Urothelium cell line (cell line): ENCODE results near the gene NHP2.
"Not testable (repeated sequence)": the region's sequence is repeated elsewhere in the genome, so short reads cannot be mapped to it uniquely, and the experiment has no call there.

Experiments
- DNase-seq: peaks from one replicate; pipeline ENCODE4 v3.0.0; 2011; ENCODE audit warnings: low spot score, mixed read lengths
- FAIRE-seq: peaks from 2 replicates; lab custom pipeline; 2011; peaks lifted over from hg19 to GRCh38; lab: Jason Lieb, UNC

Gene NHP2

DNA sequence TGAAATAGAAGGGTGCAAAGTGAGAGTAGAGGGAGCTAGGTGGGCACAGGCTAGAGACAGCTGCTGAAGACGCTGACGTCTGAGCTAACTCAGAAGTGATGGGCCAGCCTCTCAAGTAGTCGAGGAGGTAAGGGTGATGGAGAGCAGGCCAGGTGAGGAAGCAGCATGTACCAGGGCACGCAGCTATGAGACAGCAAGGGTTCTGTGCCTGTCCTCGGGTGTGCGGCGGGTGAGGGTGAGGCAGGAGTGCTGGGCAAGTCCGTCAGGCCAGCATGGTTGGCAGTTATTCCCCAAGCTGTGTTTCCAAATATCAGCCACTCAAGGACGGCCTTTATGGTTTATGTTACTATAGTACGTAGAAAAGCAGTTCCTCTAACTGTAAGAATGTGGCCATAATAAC, 16.7 kb downstream of the NHP2 start:
- FAIRE-seq (no peak), DNase-seq (no peak)

DNA sequence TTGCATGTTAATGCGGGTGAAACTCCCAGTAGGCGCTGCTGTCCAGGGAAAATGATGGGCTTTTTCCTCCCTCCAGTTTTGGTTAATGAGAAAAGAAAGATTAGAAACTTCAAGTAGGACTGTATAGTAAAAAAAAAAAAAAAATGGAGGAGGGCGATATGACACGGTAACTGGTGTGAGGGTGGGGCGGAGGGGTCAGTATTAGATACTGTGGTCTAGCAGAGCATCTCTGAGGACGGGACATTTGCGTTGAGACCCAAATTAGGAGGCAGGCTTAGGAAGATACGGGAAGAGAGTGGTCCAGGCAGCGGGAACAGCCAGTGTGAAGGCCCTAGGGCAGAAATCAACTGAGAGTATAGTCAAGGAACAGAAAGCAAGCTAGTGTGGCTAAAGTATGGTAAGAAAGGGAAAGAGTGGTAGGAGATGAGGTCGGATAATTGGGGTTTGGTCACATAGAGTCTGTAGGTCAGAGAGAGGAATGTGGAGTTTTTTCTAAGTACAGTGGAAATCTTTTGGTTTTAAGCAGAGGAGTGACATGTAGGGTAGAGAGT, 22.2 kb downstream of the NHP2 start:
- FAIRE-seq (no peak), DNase-seq (no peak)

GRCh38 chr5:178130576-178131445, 22.9 kb downstream of the NHP2 start, which contains the start of gene RMND5B:
TSS of gene RMND5B (plus strand) at chr5:178131014. CDS start at chr5:178138120, 7,106 bp downstream.
- peak; percentile 92 for DNase-seq
- no peak for FAIRE-seq

- not testable (repeated sequence) for DNase-seq, FAIRE-seq
These were observed 23.5 kb downstream of the NHP2 start for GRCh38 chr5:178130234-178130575.

DNA sequence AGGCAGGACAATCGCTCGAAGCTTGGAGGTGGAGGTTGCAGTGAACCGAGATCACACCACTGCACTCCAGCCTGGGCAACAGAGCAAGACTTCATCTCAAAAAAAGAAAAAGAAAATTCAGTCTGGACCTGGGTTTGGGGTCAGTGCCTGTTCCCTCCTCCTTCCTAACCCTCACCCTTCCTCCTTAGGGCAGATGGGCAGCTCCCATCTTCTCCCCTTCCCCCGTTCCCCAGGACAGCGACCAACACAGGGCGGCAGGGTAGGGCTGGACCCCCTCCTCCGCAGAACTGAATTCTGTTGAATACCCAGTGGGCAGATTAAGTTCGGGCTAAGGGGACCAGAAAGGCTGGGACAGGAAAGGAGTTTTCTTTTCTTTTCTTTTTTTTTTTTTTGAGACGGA, 24.4 kb downstream of the NHP2 start:
- FAIRE-seq = no peak
- no peak for DNase-seq

DNA sequence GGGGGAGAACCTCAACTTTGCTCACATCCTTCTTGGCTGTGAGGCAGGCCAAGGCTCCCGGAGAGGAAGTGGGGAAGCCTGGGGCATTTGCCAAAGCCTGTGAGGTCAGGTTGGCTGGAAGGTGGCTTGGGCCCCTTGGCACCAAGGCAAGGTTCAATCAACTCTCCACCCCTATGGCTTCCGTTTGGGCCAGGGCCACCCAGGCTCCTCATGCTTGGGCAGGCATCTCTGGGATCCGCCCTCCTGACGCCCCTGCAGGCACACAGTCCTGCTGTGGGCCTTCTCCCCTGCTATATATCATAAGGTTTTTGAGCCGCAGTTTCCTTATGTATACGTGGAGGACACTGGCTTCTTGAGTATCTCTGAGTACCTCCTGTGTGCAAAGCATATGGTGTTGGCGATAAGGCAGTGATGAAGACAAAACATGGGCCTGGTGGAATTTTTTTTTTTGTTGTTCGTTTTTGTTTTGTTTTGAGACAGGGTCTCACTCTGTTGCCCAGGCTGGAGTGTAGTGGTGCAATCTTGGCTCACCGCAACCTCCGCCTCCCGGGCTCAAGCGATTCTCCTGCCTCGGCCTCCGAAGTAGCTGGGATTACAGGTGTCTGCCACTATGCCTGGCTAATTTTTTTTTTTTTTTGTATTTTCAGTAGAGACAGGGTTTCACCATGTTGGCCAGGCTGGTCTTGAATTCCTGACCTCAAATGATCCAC, 26.2 kb downstream of the NHP2 start:
- DNase-seq = not testable (repeated sequence)

GRCh38 chr5:178126556-178126955, 27.1 kb downstream of the NHP2 start:
- DNase-seq = no peak
- no peak for FAIRE-seq

More for the DNA sequence above, 26.2 kb downstream of the NHP2 start:
- FAIRE-seq = not testable (repeated sequence)

GRCh38 chr5:178125253-178125906, 28.3 kb downstream of the NHP2 start:
- no peak for FAIRE-seq
- DNase-seq = no peak

GRCh38 chr5:178123966-178124925, 29.4 kb downstream of the NHP2 start:
- no peak for DNase-seq
- FAIRE-seq = no peak

- no peak for FAIRE-seq
- no peak for DNase-seq
These were observed 30.4 kb downstream of the NHP2 start for GRCh38 chr5:178123094-178123965.

GRCh38 chr5:178122346-178122745, 31.3 kb downstream of the NHP2 start:
- no peak for DNase-seq
- no peak for FAIRE-seq

- no peak for FAIRE-seq
These were observed 32.1 kb downstream of the NHP2 start for GRCh38 chr5:178121391-178122276.

DNA sequence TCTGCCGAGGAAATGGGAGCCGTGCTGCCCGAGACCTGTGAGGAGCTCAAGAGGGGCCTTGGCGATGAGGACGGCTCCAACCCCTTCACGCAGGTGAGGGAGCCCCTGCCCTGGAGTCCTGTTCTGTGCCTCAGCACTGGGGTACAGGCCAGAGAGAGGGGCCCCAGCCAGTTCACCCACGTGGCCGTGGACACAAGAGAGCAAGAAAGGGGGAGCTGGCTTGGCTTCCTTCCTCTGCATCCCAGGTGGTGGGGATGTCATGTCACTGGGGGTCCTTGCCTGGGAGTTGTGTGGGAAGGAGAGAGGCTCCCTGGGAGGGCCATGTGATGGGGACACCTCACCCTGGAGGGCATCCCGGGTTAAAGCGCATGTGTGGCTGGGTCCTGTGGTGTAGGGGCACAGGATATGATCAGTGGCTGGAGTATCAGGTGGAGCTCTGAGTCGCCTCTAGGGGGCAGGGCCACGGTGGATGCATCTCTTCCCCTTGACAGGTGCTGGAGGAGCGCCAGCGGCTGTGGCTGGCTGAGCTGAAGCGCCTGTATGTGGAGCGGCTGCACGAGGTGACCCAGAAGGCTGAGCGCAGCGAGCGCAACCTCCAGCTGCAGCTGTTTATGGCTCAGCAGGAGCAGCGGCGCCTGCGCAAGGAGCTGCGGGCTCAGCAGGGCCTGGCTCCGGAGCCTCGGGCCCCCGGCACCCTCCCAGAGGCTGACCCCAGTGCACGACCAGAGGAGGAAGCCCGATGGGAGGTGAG, 32.9 kb downstream of the NHP2 start:
- DNase-seq (peak; percentile 65), FAIRE-seq (no peak)

More at GRCh38 chr5:178121391-178122276, 32.1 kb downstream of the NHP2 start:
- DNase-seq = no peak

DNA sequence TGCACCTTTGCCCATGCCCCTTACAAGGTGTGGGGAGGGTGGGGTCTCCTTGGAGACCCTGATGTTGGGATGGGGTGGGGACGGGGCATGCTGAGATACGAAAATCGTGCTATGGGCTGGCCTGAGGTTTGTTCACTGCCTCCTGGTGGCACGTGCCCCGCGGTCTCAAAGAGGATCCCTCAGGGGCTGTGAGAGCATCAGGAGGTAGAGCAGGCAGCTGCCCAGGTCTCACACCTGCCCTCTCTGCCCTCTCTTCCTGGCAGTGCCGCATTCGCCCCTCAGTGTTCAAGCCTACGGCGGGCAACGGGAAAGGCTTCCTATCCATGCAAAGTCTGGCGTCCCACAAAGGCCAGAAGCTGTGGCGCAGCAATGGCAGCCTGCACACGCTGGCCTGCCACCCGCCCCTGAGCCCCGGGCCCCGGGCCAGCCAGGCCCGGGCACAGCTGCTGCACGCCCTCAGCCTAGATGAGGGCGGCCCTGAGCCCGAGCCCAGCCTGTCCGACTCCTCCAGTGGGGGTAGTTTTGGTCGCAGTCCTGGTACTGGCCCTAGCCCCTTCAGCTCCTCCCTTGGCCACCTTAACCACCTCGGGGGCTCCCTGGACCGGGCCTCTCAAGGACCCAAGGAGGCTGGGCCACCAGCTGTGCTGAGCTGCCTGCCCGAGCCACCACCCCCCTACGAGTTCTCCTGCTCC, 33.6 kb downstream of the NHP2 start:
- FAIRE-seq (no peak), DNase-seq (no peak)

DNA sequence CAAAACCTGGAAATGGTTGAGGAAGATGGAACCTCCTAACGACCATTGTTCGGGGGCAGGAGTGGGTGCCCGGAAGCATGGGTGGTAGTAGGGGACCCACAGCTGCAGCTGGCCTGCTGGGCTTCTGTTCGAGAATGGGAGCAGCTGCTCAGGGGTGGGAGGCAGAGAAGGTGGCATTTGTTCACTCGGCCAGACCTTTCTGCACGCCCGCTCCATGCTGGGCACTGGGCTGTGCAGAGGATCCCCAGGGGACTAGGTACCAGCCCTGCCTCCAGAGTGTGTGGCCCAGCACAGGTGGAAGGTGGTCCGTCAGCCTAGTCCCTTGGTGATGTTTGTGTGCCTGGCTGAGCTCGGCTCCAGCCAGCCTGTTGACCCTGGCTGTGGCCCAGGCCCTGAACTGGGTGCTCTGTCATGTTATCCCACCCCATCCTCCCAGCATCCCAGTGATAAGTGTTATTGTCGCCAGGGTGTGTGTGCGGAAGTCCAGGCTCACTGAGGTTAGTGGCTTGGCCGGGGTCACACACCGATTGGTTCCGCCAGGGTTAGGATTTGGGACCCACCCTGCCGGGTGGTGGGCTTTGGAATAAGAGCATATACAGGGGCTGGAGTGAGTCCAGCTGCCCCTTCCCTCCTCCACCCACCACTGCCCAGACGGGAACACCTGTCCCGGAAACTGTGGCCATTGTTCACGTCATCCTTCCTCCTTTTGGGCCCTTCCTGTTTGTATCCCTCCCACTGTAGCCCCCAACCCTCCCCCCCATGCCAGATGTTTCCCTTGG, 35.6 kb downstream of the NHP2 start:
- FAIRE-seq (no peak), DNase-seq (no peak)
